Stimulated activated CD4-positive, alpha-beta T cell treated with anti-CD3 and anti-CD28 coated beads, Interleukin-12 subunit alpha, Interleukin-12 subunit beta, amount 100 ng/mL, for 4 hours (primary cell): Measurements from ENCODE around the gene IQGAP2.
"Not testable (repeated sequence)": the region's sequence is repeated elsewhere in the genome, so short reads cannot be mapped to it uniquely, and the experiment has no call there.

Source experiments
- DNase-seq: peaks from one replicate; pipeline ENCODE4 v3.0.0-alpha.2; 2020

Gene IQGAP2

DNA sequence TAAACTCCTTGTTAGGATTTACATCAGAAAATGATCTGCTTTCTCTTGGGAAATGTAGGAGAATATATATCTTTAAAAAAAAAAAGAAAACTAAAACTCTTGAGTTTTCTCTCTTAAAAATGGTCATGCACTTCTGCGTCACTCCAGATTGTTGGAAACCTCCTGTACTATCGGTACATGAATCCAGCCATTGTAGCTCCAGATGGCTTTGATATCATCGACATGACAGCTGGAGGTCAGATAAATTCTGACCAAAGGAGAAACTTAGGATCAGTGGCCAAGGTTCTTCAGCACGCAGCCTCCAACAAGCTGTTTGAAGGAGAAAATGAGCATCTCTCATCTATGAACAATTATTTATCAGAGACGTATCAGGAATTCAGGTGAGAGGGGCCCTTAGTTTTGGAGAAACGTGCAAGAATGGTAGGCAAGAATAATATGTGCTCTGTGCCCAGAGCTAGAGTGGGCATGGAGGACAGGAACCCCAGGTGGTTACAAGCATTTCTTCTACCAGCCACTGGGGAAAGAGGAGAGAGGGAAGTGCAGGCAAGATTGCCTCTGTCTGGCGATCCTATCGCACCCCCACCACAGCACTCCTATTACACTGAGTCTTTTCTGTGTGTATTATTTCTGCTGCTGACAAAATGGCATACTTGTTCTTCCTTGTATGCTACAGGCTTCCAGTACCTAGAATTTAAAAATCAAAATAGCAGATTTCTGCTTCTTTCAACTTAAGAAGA lies 271.4 kb downstream of the IQGAP2 start:
- DNase-seq, result no peak

DNA sequence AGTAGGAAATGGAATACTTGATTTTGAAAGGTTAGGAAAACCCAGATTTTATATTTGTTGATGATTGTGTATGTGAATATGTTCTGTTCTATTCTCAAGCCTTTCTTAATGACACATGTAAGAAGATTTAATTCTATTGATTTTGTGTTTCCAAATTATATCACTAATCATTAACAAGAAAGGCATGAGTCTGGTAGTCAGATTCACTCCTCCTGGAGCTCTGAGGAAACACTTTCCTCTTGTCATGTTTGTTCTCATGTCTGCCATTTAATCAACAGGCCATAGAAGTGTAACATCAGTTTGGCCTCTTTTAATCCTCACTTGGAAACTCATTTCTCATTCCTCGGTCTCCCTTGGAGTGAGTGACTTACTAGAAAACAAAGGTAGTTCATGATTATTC lies 272.3 kb downstream of the IQGAP2 start:
- no peak for DNase-seq

DNA sequence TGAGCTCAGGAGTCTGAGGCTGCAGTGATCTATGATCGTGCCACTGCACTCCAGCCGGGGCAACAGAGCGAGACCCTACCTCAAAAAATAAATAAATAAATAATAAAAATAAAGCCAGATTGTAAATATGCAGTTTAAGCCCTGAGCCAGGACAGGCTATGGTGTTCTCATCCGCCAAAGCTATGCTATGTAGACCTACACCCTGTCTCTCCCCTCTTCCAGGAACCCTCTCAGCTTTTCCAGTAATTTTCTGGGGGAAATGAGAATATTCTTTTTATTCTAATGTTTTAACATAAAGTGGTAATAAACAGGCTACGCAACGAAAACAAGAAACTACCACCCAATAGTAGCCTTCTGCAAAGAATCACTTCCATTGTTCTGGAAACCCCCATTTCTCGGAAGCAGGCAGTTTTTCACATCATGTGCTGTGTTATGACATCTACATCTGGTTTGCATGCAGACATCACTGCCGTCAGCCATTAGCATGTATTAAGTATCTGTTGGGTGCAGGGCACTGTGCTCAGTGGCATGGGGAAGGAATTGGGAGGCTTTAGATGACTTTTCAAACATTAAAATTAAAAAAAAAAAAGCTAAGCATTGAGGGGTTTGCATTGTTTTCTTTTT lies 274.9 kb downstream of the IQGAP2 start:
- no peak for DNase-seq

DNA sequence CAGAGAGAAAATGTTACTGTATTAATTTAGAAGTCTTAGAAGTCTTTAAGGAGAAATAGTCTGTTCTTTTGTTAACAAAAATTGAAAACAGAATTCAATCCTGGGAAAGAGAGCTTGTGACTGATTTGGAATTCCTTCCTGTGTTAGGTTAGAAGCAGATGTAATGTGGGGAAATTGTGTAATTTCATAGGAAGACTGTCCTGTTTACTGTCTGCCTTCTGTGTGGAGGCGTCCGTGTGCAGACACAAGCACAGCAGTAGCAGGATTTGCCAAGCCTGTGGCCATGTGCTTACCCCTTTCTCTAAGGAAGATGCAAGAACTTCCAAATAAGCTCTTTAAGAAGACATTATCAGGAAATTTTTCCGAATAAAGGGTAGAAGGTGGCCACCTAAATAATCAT lies 276.1 kb downstream of the IQGAP2 start:
- DNase-seq, result no peak

DNA sequence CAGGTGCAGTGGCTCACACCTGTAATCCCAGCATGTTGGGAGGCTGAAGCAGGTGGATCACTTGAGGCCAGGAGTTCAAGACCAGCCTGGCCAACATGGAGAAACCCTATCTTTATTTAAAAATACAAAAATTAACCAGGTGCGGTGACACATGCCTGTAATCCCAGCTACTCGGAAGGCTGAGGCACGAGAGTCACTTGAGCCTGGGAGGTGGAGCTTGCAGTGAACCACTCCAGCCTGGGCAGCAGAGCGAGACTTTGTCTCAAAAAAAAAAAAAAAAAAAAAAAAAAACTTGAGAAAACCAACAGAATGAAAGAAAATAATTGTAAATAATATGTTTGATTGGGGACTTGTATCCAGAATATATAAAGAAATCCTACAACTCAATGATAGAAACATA lies 277.7 kb downstream of the IQGAP2 start:
- DNase-seq, result not testable (repeated sequence)

DNA sequence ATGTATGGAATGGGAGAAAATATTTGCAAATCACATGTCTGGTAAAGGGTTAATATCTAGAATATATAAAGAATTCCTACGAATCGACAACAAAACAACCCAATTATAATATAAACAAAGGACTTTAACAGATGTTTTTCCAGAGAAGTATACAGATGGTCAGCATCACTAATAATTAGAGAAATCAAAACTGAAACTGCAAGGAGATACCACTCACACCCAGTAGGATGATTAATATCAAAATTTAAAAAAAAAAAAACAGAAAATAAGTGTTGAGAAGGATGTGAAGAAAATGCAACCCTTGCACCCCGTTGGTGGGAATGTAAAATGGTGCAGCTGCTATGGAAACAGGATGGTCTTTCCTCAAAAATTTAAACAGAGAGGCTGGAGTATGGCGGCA lies 278.2 kb downstream of the IQGAP2 start:
- DNase-seq, result no peak

DNA sequence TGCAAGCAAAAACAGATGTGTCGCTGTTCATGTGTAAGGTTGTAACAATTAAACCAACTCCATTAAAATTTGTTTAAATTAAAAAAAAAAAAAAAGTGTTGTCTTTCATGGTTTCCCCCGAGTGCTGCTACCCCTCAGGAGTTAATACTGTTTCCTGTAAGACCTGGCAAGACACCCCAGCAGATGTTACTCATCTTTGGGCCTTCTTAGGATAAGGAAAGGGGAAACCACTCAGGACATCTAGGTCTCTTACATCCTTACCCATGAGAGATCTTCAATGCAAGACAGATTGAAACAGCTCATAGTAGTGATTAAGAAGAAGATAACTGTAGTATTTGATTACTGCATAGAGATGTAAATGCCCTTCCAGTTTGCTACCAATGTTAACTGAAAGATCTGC lies 279.3 kb downstream of the IQGAP2 start:
- DNase-seq, result no peak

DNA sequence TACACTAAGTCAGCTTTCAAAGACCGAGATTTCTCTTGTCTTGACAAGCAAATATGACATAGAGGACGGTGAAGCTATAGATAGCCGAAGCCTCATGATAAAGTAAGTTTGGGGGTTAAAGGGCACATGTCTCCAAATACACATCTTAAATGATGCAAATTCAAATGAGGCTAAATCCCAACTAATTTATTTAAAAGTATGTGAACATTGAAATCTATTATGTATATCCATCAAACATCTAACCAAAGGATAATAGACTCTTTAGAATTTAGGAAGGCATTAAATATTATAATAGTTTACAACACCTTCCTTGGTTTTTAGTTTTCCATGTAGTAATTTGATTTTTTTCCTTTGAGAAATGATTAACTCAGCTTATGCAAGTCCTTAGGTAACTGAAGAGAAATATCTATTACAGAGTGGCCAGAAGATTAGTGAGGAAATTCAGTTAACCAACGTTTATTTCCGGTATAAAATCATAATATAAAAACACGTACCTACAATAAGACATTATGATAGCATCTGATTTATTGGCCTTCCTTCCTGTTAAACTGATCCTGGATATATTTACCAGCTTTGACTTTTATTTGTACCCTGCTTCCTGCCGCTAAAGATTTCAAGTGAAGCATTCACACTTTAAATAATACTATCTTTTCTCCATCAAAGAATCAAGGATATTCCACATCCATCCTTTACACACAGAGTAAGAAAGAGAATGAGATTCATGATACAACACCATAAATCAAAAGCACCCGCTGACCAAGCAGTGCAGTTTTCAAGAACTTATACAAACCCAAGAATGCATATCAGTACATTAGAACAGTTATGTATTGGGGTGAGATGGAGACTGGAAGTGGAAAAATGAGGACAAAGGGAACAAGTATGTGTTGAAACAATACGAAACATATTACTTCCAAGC lies 281.0 kb downstream of the IQGAP2 start:
- DNase-seq, result no peak

DNA sequence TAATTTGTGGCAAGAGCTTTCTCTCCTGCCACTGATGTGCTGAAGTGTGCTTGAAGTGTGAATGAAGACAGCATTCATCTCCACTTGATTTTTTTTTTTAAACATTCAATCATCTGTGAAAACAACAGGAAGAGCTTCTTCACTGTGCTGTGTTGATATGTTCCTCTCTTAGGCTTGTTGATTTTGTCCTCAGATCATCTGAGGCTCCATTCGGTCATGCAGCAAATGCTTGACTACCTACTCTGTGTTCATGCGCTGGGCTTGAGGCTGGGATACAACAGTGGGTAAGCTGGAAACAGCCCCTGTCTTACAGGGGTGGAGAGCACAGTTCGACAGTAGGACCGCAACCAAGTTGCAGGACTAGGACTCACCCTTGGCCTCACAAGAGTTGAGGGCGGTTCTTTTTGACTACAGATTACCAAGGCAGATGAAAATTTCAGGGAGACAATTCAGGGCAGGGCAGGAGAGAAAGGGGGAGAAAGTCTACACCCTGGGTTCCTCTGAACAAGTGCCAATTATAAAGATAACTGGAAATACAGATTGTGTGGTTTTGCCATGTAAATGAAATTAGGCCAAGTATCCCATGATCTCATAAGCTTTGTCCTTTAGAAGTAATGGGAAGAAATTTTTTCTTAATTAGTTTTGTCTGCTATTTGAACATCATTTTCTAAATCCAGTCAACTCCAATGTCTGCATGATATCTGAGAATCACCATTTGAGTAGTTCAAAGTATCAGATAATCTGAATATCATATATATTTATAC lies 281.9 kb downstream of the IQGAP2 start:
- DNase-seq, result no peak

DNA sequence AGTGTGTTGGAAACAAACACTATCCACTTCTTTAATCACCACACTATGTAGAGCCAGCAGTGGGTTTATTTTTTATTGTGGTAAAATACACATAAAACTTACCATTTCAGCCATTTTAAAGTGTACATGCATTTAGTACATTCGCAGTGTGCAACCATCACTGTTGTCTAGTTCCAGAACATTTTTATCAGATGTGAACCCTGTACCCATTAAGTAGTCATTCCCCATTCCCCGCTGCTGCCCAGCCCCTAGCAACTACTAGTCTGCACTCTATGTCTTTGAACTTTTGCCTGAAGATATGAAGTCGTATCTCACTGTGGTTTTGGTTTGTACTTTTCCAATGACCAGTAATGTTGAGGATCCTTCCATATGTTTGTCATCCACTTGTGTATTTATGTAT lies 282.6 kb downstream of the IQGAP2 start:
- no peak for DNase-seq

DNA sequence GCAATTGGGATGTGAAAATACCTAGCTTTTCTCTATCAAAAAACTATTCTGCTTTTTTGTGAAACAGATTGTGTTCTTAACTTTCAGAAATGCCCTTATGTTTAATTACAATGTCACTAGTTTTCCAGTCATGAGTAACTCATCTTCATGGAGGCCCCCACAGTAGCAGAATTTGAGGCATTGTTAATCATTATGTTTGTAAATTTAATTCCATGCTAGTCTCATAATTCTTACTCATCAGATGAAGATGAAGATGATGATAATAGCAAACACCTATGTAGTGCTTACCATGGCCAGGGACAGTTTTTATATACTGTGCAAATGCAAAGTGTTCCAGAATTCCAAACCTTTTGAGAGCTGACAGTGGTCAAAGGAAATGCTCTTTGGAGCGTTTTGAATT lies 285.1 kb downstream of the IQGAP2 start:
- no peak for DNase-seq

DNA sequence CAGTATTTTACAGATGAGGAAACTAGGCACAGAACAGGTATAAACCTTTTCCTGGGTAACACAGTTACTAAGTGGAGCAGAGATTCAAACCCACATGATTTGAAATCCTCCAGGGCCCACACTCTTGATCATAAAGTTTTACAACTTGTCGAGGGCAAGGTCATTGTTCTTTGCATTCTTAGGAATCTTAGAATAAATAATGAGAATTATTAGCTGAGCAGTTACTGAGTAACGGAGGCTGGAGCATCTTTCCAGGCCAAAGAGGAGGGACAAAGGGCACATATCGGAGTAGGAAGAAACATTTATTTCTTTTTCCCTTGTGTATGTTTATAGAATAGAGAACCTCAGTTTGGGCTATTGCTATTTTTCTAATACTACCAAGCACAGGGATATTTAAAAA lies 285.8 kb downstream of the IQGAP2 start:
- DNase-seq, result no peak

DNA sequence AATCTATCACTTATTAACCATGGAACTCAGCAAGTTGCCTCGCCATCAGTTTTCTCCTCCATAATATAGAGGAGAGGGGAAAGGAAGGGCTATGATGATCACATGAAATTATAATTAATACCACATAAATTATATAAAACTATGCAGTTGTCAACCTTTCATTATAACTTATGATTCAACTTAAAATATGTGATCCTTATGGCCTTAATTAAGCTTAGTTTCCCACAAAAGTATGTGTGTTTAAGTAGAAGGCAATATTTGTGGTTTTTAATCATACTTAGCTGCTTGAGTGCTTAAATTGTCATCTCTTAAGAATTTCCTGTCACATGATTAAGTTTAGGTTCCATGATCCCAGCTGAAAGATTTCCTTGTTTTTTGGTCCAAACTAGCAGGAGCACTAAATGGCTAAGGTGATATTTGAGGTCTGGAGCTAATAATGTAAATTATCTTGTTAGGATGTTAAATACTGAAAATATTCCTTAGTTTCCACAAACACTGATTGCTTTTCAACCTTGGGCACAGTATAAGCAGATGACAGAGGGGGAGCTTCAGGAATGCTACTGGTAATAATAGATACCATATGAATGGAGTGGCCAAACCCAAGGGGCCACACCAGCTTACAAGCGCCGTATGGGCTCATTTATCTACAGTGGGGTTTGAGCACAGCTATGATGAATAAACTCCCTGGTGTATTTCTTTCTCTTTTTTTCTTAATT lies 286.4 kb downstream of the IQGAP2 start:
- no peak for DNase-seq

DNA sequence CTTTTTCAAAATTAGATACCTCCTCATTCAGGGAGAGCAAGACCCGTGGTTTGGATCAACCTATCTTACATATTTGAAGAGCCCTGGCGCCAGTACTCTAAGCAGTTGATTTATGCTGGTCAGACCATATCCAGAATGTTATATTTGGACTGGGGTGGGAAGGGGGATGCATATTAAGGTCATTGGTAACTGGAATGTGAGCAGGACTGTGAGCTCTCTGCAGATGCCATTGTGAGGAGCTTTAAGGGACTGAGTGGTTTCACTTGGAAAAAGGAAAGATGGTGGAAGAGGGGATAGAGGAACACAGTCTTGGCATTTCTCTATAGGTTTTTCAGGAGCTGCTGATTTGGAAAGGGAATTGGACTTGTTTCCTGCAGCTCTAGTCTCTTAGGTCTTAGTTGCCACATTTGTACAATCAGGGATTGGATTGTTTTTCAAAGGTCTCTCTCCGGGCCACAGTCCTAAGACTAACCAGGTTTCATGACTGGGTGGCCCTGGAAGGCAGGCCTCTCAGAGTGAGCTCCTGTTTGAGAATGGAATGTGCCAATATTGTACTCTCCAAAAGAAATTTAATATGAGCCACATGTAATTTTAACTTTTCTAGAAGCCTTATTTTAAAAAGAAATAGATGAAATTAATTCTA lies 287.1 kb downstream of the IQGAP2 start:
- DNase-seq, result no peak

DNA sequence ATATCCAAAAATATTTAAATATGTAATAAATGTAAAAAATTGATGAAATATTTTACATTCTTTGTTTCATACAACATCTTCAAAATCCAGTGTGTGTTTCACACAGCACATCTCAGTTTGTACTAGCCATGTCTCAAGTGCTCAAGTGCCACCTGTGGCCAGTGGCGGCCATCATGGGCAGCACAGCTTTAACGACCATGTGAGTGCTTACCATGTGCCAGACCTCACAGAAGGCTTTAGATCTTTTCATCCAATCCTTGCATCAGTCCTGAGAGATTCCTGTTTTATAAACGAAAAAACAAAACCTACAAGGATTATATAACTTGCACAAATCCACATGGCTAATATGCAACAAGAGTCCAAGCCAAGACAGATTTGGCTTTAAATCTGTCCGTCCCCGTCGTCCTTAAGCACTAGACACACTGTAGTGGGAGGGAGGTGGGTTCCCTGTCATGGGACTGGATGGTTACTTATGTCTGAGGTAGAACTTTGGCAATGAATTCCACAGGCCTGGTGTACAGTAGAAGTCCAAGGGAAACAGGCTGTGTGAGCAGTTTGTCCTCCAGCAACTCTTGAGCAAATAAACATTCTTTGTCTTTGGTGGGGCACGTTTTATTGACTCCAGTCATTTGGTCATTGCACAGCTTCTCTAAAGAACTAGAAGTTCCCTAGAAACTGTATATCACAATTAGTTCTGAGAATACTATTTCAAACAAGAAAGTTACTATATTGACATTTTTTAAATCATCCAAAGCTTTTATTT lies 287.8 kb downstream of the IQGAP2 start:
- no peak for DNase-seq

DNA sequence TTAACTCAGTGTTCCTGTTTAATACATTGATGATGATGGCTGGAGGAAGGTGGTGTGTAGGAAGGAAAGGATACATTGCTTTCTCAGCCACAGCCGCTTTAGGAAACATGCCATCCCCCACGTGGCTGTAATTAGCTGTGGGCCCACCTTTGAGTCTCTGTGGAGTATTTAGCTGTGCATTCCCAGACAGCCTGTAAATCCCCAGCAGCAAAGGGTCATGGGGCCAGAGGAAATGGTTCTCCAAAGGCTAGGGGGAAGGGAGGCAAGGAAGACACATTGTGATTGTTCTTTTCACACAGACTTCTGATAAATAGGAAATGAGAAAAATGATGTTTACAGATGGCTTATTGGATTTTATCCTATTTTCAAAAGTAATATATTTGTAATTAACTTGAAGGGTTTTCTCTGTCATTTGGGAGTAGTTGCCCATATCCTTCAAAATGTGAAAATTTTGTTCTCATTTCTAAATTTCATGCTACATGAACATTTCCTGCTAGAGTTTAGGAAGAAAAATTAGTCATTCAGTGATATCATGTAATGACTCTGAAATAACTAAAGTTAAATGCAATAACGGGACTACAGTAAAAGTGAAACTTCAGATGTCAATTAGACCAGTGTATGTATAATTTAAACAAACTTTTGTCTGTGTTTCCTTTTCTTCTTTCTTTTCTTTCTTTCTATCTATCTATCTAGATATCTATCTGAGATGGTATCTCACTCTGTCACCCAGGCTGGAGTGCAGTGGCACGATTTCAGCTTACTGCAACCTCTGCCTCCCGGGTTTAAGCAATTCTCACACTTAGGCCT lies 288.6 kb downstream of the IQGAP2 start:
- no peak for DNase-seq

DNA sequence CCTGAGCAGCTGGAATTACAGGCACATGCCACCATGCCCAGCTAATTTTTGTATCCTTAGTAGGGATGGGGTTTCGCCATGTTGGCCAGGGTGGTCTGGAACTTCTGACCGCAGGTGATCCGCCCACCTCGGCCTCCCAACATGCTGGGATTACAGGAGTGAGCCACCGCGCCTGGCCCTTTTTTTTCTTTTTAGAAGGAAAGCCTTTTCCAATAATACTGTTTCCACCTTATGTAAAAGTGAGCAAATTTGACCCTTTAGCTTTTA lies 289.1 kb downstream of the IQGAP2 start:
- DNase-seq, result no peak

DNA sequence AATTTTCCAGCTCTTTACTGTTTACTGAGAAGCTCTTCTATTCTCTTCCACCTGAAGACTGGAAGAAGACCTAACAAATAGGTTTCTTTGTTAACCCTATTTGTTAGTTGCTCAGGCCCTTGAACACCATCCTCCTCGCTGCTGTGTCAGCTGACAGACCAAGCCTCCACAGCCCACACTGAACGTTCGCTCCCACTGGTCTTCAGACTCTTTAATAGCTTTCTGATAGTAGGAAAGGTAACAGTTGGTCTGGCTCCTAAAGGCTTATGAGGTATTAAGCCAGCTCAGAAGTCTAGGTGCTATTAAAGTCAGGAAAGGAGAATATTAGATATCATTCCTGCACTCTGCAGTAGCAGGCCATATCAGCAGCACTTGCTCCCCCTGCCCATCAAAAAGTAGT lies 289.6 kb downstream of the IQGAP2 start:
- DNase-seq, result no peak

DNA sequence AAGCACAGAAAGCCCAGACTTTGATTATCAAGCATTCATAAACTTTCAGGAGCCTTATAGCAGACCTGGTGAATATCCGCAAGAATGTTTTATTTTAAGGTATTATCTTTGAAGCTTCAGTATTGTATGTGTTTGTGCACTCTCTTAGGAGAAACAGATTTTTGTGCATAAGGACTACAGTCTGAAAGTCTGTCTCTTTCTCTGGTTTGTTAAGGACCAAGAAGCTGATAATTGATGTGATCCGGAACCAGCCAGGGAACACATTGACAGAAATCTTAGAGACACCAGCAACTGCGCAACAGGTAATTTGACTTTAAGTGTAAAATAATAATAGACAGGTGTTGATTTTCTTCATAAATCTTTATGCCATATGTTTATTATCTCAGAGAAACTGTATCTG lies 290.1 kb downstream of the IQGAP2 start:
- DNase-seq, result no peak

DNA sequence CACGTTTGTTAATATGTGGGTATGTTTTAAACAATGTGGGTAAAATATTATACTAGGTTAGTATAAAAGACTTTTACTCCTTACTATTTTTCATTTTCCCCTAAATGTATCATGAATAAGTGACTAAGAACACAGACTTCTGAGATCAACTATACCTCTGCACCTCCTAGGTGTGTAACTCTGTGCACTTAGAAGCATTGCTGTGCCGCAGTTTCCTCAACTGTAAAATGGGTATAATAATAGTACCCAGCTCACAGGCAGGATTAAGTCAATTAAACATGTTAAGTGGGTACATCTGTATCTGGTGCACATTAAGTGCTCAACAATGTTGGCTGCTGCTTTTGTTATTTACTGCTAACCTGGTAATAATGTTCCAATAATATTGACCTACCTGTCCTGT lies 291.2 kb downstream of the IQGAP2 start:
- DNase-seq, result no peak

DNA sequence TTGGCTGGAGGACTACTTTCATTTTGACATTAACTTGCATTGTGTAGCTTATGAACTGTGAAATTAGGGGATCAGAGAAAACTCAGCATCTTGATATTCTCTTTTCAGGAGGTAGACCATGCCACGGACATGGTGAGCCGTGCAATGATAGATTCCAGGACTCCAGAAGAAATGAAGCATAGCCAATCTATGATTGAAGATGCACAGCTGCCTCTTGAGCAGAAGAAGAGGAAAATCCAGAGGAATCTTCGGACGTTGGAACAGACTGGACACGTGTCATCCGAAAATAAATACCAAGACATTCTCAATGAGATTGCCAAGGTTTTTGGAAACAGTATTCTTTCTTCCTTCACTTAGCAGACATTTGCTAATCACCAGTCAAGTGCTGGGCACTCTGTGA lies 292.3 kb downstream of the IQGAP2 start:
- DNase-seq, result no peak
